CD4-positive, alpha-beta T cell treated with Interleukin-6 for 4 hours (primary cell): Measurements from ENCODE around the gene HMOX2.

Experiments
- DNase-seq: peaks from one replicate; pipeline ENCODE4 v3.0.0-alpha.2; 2020; ENCODE audit warnings: mixed read lengths

HMOX2 gene

GRCh38 chr16:4525634-4526277 is 49.6 kb downstream of the HMOX2 start:
- DNase-seq: no peak

- peak; percentile 37 for DNase-seq
These were observed 53.2 kb downstream of the HMOX2 start for GRCh38 chr16:4529085-4530060.

GRCh38 chr16:4531811-4532210 is 55.6 kb downstream of the HMOX2 start:
- no peak for DNase-seq

- no peak for DNase-seq
These were observed 56.0 kb downstream of the HMOX2 start for GRCh38 chr16:4532238-4532637.

- no peak for DNase-seq
These were observed 57.3 kb downstream of the HMOX2 start for GRCh38 chr16:4533490-4533889.

GRCh38 chr16:4534151-4534790 is 58.1 kb downstream of the HMOX2 start:
- DNase-seq: peak; percentile 39

GRCh38 chr16:4535627-4536108 is 59.5 kb downstream of the HMOX2 start:
- no peak for DNase-seq

- DNase-seq: no peak
These were observed 60.4 kb downstream of the HMOX2 start for GRCh38 chr16:4536391-4537106.

GRCh38 chr16:4537376-4538343 is 61.5 kb downstream of the HMOX2 start:
- peak; percentile 14 for DNase-seq

- DNase-seq: peak; percentile 97
These were observed 62.4 kb downstream of the HMOX2 start, which contains the start of gene CDIP1 for GRCh38 chr16:4538350-4539235. TSS of gene CDIP1 (minus strand) at chr16:4538773. CDS start at chr16:4514130, 24,643 bp downstream.

GRCh38 chr16:4539716-4540284 is 63.6 kb downstream of the HMOX2 start:
- no peak for DNase-seq

GRCh38 chr16:4544473-4544872 is 68.3 kb downstream of the HMOX2 start:
- no peak for DNase-seq

- DNase-seq: no peak
These were observed 71.9 kb downstream of the HMOX2 start for GRCh38 chr16:4548124-4548523.

- DNase-seq: no peak
These were observed 74.4 kb downstream of the HMOX2 start for GRCh38 chr16:4550591-4550990.

- no peak for DNase-seq
These were observed 76.3 kb downstream of the HMOX2 start for GRCh38 chr16:4552541-4552940.

GRCh38 chr16:4556112-4556511 is 79.9 kb downstream of the HMOX2 start, which contains the start of gene C16orf96:
TSS of gene C16orf96 (plus strand) at chr16:4556340. CDS start at chr16:4556490, 150 bp downstream.
- DNase-seq: no peak

GRCh38 chr16:4556580-4556979 is 80.4 kb downstream of the HMOX2 start:
- no peak for DNase-seq

- no peak for DNase-seq
These were observed 81.8 kb downstream of the HMOX2 start for GRCh38 chr16:4557973-4558372.
